Testis (tissue), 2 donors: ENCODE data around the gene LRMDA.

Source experiments
- CTCF ChIP-seq, 3 experiments: fragments of 450-650 bp in 2 of 3; fragments of 200-600 bp in 1 of 3; sonication (generic) in 1 of 3; IDR thresholded peaks; one replicate each; pipeline ENCODE4 v1.5.1; 2016 to 2019; ENCODE audit warnings: antibody characterized with exemption in 3 of 3, mild to moderate bottlenecking in 2 of 3, moderate library complexity in 1 of 3
- POLR2A ChIP-seq: fragments of 450-650 bp; IDR thresholded peaks from one replicate; pipeline ENCODE4 v1.6.1; 2017; ENCODE audit warnings: antibody characterized with exemption, mild to moderate bottlenecking, moderate library complexity

DNA sequence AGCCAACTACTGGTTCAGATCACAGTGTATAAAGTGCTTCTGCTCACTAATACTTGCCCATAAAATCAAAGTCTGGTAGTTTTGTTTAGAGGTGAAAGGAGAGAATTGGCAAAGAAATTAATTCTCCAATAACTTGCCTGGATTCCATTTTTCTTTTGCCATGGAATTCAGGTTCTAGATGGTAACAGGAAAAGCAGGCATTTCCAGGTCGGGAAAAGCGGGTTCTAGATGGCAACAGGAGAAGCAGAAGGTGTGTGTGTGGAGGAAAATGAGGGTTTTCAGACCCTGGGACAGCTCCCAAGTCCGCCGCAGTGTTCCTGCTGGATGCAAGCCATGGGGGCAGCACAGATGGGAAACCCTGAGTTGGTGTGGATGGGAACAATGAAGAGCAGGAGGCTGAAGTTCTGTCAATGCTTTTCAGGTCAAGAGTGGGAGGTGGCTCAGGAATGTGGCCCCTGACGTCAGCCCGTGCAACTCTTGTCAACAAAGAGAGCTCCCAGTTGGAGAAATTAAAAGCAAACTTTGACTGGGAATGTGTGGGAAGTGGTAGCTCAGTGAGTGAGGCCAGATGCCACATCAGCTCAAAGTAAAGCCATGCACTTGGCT, 696.7 kb downstream of the LRMDA start:
- no peak for TF ChIP-seq CTCF (IDR thresholded peaks at IDR 0.05)
- no peak for TF ChIP-seq POLR2A
